K562 (cell line): ENCODE data around the gene RPN1. TPM values are rescaled to one million over a fixed set of nuclear protein-coding genes. Genes with fewer than 3 reads are reported as not detected.
A peak's percentile ranks its signal among the peaks of the same experiment; 100 is the strongest.

Source experiments
- AFF4 ChIP-seq: sonication (generic); formaldehyde crosslinking; IDR thresholded peaks from 2 replicates; pipeline ENCODE4 v1.8.0; 2023; ENCODE audit warnings: mild to moderate bottlenecking, missing genetic modification reagents
- DIDO1 ChIP-seq: fragments of 450-650 bp; IDR thresholded peaks from 2 replicates; pipeline ENCODE4 v1.6.1; 2016; ENCODE audit warnings: low read depth, missing biosample characterization, missing genetic modification characterization
- E2F3 ChIP-seq: fragments of 250-450 bp; sonication (Bioruptor Pico); IDR thresholded peaks from 2 replicates; pipeline ENCODE4 v1.4.0; 2020; ENCODE audit warnings: mild to moderate bottlenecking
- EZH2 ChIP-seq: IDR thresholded peaks from 2 replicates; pipeline ENCODE4 v1.6.1; 2012; ENCODE audit warnings: low read depth, mild to moderate bottlenecking, inconsistent platforms, low read length, borderline replicate concordance
- HNRNPUL1 ChIP-seq: fragments of 200-400 bp; formaldehyde crosslinking; IDR thresholded peaks from 2 replicates; pipeline ENCODE4 v1.6.1; 2017; ENCODE audit warnings: low read length
- KDM2B ChIP-seq: fragments of 250-450 bp; sonication (Bioruptor Pico); IDR thresholded peaks from 2 replicates; pipeline ENCODE4 v1.8.0; 2021; ENCODE audit warnings: mild to moderate bottlenecking, moderate library complexity
- LEF1 ChIP-seq: fragments of 450-650 bp; IDR thresholded peaks from 2 replicates; pipeline ENCODE4 v1.6.1; 2016; ENCODE audit warnings: mild to moderate bottlenecking
- MAX ChIP-seq: sonication (generic); formaldehyde crosslinking; IDR thresholded peaks from 2 replicates; pipeline ENCODE4 v1.9.0; 2022; ENCODE audit warnings: mild to moderate bottlenecking, missing genetic modification reagents
- NR2C2 ChIP-seq, 2 experiments: fragments of 200-800 bp in 1 of 2; sonication (Bioruptor generic) in 1 of 2; sonication (generic) in 1 of 2; formaldehyde crosslinking in 1 of 2; IDR thresholded peaks; 2 replicates each; pipeline versions ENCODE4 v1.6.1 to v1.8.0; 2016 to 2022; ENCODE audit warnings: mild to moderate bottlenecking in 1 of 2, missing compliant biosample characterization in 1 of 2, missing genetic modification characterization in 1 of 2, missing genetic modification reagents in 1 of 2
- RBM17 ChIP-seq: fragments of 200-400 bp; formaldehyde crosslinking; IDR thresholded peaks from 2 replicates; pipeline ENCODE4 v1.6.1; 2017; ENCODE audit warnings: low read depth, mild to moderate bottlenecking, low read length, borderline replicate concordance
- SRSF3 ChIP-seq: fragments of 200-400 bp; formaldehyde crosslinking; IDR thresholded peaks from 2 replicates; pipeline ENCODE4 v1.6.1; 2016; ENCODE audit warnings: mild to moderate bottlenecking, low read length, moderate library complexity; ENCODE audit not compliant: insufficient read depth
- SRSF9 ChIP-seq: fragments of 200-400 bp; formaldehyde crosslinking; IDR thresholded peaks from 2 replicates; pipeline ENCODE4 v1.6.1; 2017; ENCODE audit warnings: low read depth, low read length, borderline replicate concordance
- STAT5B ChIP-seq: fragments of 250-450 bp; sonication (Bioruptor Pico); IDR thresholded peaks from 2 replicates; pipeline ENCODE4 v1.8.0; 2021; ENCODE audit warnings: mild to moderate bottlenecking, inconsistent platforms
- TAF7 ChIP-seq: fragments of 450-650 bp; IDR thresholded peaks from 2 replicates; pipeline ENCODE4 v1.6.1; 2016; ENCODE audit warnings: missing genetic modification characterization, missing compliant biosample characterization
- ZBTB33 ChIP-seq: sonication (generic); formaldehyde crosslinking; IDR thresholded peaks from 2 replicates; pipeline ENCODE4 v1.8.1; 2023; ENCODE audit warnings: mild to moderate bottlenecking, missing genetic modification reagents
- ZBTB7A ChIP-seq: IDR thresholded peaks from 2 replicates; pipeline ENCODE4 v1.6.1; 2011; ENCODE audit warnings: low read depth, mild to moderate bottlenecking, low read length, moderate library complexity, borderline replicate concordance; ENCODE audit not compliant: control insufficient read depth
- ZBTB8A ChIP-seq: fragments of 450-650 bp; IDR thresholded peaks from 2 replicates; pipeline ENCODE4 v1.6.1; 2018; ENCODE audit warnings: mild to moderate bottlenecking, moderate library complexity; ENCODE audit not compliant: partially characterized antibody
- ZFP36 ChIP-seq: fragments of 150-350 bp; IDR thresholded peaks from 2 replicates; pipeline ENCODE4 v1.6.1; 2018; ENCODE audit warnings: low read length, low read depth; ENCODE audit not compliant: partially characterized antibody
- ZKSCAN3 ChIP-seq: fragments of 250-450 bp; sonication (Bioruptor Pico); IDR thresholded peaks from 2 replicates; pipeline ENCODE4 v1.4.0; 2020
- ZNF134 ChIP-seq: fragments of 250-450 bp; sonication (Bioruptor Pico); conservative IDR thresholded peaks from 2 replicates; pipeline ENCODE4 v1.4.0; 2020
- ZNF263 ChIP-seq: sonication (generic); formaldehyde crosslinking; IDR thresholded peaks from 2 replicates; pipeline ENCODE4 v1.8.0; 2022; ENCODE audit warnings: mild to moderate bottlenecking, missing genetic modification reagents, borderline replicate concordance
- ZNF830 ChIP-seq: fragments of 250-450 bp; sonication (Bioruptor Pico); IDR thresholded peaks from 2 replicates; pipeline ENCODE4 v1.5.0; 2021; ENCODE audit warnings: mild to moderate bottlenecking
- polyA plus RNA-seq, 8 experiments: library from polyadenylated mRNA; depleted of rRNA in 4 of 8; stranded (reverse) in 5 of 8; unstranded in 3 of 8; fragments of >200 nt; fragmentation: Nextera tagmentation in 2 of 8; fragmentation: Illumina TruSeq in 1 of 8; extraction: Ambion mirVana in 2 of 8; extraction: Trizol in 1 of 8; gene quantifications; 2 replicates each; pipeline versions ENCODE4 v1.2.1 to v1.2.3, GENCODE V29; 2011 to 2014; ENCODE audit warnings: inconsistent platforms in 1 of 8, missing spikeins in 1 of 8
- total RNA-seq, 7 experiments: library from RNA; depleted of rRNA in 6 of 7; stranded (reverse); fragments of >200 nt in 6 of 7; fragmentation: Illumina TruSeq in 2 of 7; extraction: Trizol in 2 of 7; gene quantifications; 2 replicates each; pipeline versions ENCODE4 v1.2.1 to v1.2.3, GENCODE V29; 2011 to 2021; ENCODE audit warnings: low replicate concordance in 1 of 7

The RPN1 gene
- total and polyA plus RNA-seq, 9 of the 15 experiments (the other 6 are each of a cell fraction or from before 2014, with no cell fraction given) = 39.5 to 300 (median 148) TPM

DNA sequence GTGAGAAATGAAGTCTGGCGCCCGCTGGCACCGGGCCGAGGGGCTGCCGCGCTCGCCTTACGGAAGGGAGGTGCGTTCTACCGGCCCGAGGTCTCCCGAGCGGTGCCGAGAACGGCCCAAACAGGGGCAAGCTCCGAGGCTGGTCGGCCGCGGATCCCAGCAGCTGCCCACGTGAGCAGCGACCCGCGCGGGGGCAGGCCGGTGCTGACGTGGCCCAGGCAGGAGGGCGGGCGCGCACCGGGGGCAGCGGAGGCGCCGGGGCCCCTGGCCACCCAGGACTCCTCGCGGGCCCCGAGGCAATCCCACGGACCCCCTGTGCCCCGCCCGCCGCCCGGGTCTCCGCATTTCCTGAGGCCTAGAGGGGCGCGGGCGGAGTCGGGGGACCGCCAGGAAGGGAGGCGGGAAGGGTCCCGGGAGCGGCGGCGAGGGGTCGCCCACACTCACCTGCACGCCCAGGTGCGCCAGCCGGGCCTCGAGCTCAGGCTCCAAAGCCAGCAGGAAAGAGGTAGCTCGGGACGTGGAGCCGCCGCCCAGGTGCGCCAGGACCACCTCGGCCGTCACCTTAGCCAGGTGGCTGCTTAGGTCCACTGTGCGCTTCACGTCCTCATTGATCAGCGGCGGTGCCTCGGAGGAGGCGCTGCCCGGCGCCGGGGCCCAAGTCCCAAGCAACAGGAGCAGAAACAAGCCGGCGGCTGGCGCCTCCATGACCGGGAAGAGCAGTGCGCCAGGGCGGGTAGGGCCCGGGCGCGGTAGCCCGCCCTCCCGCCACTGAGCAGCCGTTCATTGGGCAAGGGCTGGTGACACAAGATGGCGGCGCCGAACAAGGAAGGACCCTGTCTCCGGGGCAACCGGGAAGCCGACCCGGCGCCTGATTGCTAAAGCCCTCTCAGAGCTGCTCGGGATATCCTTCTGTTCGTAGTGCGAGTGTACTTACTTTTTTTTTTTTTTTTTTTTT is at the start of gene RPN1 (continued):
- TF ChIP-seq ZBTB33 (CRISPR knock-in tag) (no peak), STAT5B (no peak), LEF1 (no peak), HNRNPUL1 (no peak), ZBTB7A (peak; percentile 25; the same call in 1 of the 2 replicates), ZNF830 (no peak), AFF4 (CRISPR knock-in tag) (no peak), ZKSCAN3 (CRISPR knock-in tag) (no peak), SRSF9 (no peak), SRSF3 (peak; percentile 79; the same call in 1 of the 2 replicates), MAX (CRISPR knock-in tag) (peak; percentile 24; the same call in 1 of the 2 replicates), DIDO1 (tag) (no peak), TAF7 (tag) (peak; percentile 53; the same call in 1 of the 2 replicates), NR2C2 (CRISPR knock-in tag; IDR thresholded peaks at IDR 0.05) (no peak), NR2C2 (tag; IDR thresholded peaks at IDR 0.05) (peak; percentile 36; the same call in 1 of the 2 replicates), ZNF263 (CRISPR knock-in tag) (no peak), EZH2 (no peak), ZFP36 (no peak), E2F3 (no peak), ZNF134 (CRISPR knock-in tag) (no peak), KDM2B (no peak), ZBTB8A (no peak), RBM17 (no peak)
